T-helper 9 cell (primary cell): ENCODE data around the gene DNAH9.
"Not testable (repeated sequence)": the region's sequence is repeated elsewhere in the genome, so short reads cannot be mapped to it uniquely, and the experiment has no call there.

Experiments used
- DNase-seq: peaks from one replicate; pipeline ENCODE4 v3.0.0-alpha.2; 2020

DNAH9 gene

GRCh38 chr17:11922638-11923037 lies 324.4 kb downstream of the DNAH9 start:
- no peak for DNase-seq

GRCh38 chr17:11924076-11924475 lies 325.8 kb downstream of the DNAH9 start:
- no peak for DNase-seq

GRCh38 chr17:11925262-11926021 lies 327.2 kb downstream of the DNAH9 start:
- DNase-seq: no peak

- no peak for DNase-seq
Observed at GRCh38 chr17:11928436-11928835, 330.2 kb downstream of the DNAH9 start.

- no peak for DNase-seq
Observed at GRCh38 chr17:11932337-11932898, 334.1 kb downstream of the DNAH9 start.

GRCh38 chr17:11935734-11936406 lies 337.6 kb downstream of the DNAH9 start:
- DNase-seq: no peak

- no peak for DNase-seq
Observed at GRCh38 chr17:11940904-11941303, 342.6 kb downstream of the DNAH9 start.

GRCh38 chr17:11943086-11943485 lies 344.8 kb downstream of the DNAH9 start:
- DNase-seq: not testable (repeated sequence)

- DNase-seq: no peak
Observed at GRCh38 chr17:11943759-11944347, 345.6 kb downstream of the DNAH9 start.

- DNase-seq: no peak
Observed at GRCh38 chr17:11944587-11944986, 346.3 kb downstream of the DNAH9 start.

GRCh38 chr17:11948789-11949188 lies 350.5 kb downstream of the DNAH9 start:
- no peak for DNase-seq

GRCh38 chr17:11949571-11949970 lies 351.3 kb downstream of the DNAH9 start:
- not testable (repeated sequence) for DNase-seq

- no peak for DNase-seq
Observed at GRCh38 chr17:11950771-11951519, 352.7 kb downstream of the DNAH9 start.

GRCh38 chr17:11952610-11953009 lies 354.3 kb downstream of the DNAH9 start:
- DNase-seq: no peak

- DNase-seq: no peak
Observed at GRCh38 chr17:11953924-11954323, 355.7 kb downstream of the DNAH9 start.

GRCh38 chr17:11954936-11955335 lies 356.7 kb downstream of the DNAH9 start:
- no peak for DNase-seq

- no peak for DNase-seq
Observed at GRCh38 chr17:11969565-11969964, 371.3 kb downstream of the DNAH9 start.

- not testable (repeated sequence) for DNase-seq
Observed at GRCh38 chr17:11972741-11973140, 374.5 kb downstream of the DNAH9 start.

GRCh38 chr17:11979795-11980194 lies 381.5 kb downstream of the DNAH9 start:
- DNase-seq: no peak

- no peak for DNase-seq
Observed at GRCh38 chr17:11980813-11981212, 382.5 kb downstream of the DNAH9 start.

GRCh38 chr17:11981862-11982261 lies 383.6 kb downstream of the DNAH9 start:
- DNase-seq: no peak

GRCh38 chr17:11986179-11986941 lies 388.1 kb downstream of the DNAH9 start:
- no peak for DNase-seq
